ENCODE measurements around the gene SMIM31.
A peak's percentile ranks its signal among the peaks of the same experiment; 100 is the strongest.

The SMIM31 gene

DNA sequence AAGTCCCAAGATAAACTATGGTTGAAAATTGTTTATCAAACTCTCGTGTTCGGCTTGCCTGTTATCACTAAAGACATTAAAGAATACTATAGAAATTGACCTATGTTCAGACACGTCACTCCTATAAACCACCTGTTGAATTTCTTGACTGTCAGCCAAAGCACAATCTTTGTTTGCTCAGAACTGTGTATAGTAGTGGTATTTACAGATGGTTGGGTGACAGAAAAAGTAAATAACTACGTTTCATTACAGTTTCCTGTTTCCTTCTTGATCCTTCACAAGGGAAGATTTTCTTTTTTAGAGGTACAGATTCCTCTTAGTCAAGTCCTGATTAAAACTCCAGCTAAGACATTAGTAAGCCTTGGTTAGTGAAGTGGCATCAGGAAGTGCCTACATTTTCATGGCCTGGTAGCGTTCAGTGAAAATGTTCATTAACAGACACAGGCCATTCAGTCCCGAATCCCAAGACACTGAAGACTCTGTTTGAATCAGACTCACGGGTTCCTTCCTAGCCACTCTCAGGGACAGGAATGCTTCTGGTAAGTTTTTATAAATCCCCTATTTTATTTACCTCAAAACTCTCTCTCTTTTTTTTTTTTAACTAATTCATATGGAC lies at the start of gene SMIM31:
TSS of gene SMIM31 (plus strand) at position 259 of the 616 bp plus-strand sequence. CDS start 16,313 bp downstream, outside the sequence.
- DNase-seq = no peak

GRCh38 chr4:164706675-164707074 lies 47.3 kb upstream of the SMIM31 start:
- DNase-seq = no peak

GRCh38 chr4:164716901-164717300 lies 37.0 kb upstream of the SMIM31 start:
- DNase-seq = no peak

DNA sequence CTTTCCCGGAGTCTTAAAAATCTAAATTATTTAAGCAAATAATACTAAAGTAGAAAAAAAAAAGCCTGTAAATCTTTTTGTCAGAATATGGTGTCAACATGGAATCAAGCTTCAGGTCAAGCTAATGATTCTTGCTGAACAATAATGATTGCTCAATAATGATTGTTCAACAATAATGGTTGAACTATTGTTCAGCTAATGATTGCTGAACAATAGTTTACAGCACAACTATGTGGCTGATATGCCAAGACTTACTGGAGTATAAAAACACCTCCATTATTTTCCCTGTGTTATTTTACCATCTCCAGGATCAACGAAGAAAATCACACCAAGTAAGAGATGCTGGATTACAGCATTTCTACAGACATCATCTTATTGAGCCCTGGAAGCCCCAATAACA lies 35.1 kb upstream of the SMIM31 start:
- DNase-seq = no peak

- DNase-seq = no peak
These were observed 28.9 kb upstream of the SMIM31 start for GRCh38 chr4:164725066-164725465.

DNA sequence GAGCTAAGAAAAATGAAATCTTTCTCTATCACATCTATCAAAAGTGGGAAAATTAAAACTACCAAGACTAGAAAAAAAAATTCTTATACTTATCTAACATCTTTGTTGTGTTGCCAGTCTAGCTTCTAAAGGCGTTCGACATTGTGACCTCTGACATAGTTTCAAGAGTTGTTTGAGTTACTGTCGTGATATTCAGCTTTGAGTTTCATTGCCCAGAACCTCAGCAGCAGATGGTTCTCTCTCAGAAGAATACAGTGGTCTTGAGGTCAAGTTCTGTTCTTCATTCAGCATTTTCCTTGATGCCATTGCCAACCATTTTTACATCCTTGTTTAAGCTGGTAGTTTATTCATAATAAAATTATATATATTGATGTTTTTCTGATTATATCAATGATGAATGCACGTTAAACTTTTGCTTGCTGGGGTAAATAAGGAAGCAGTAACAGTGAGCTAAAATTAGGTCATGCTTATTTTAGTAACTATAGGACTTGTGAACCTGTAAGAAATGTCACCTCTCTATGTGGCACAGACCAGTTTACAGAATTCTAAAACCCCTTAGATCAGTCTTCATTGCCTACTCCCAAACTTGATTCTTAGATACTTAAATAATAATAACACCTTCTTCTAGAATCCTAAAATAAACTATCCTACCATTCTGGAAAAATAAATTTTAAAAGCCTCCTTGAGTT lies 23.1 kb upstream of the SMIM31 start:
- DNase-seq = no peak

DNA sequence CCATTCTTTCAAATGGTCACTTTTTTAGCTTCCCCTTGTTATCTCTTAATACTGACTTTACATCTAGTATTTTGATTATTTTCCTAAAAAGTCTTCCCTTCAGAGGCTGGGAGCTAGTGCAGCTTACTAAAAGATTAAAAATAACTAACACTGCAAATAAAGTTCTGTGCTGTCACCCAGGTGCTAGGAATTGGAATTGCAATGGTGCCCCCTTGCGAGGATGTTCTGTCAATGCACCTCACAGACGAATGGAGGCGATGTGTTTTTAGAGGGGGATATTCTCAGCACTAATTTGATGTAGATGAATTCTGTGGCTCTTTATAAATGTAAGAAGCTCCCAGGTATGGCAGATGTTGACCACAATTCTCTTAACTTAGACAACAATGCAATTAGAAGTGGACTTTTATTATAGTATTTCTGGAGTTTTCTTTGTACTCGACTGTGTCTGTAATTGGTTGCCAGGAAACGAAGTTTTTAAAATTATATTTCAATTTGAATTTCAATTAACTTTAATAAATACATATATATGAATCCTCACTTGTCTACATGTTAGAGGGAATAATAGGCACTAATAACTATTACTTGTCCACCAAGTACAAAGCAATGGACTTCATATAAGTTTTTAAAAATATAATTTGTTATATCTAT lies 22.0 kb upstream of the SMIM31 start:
- DNase-seq = peak; percentile 68

DNA sequence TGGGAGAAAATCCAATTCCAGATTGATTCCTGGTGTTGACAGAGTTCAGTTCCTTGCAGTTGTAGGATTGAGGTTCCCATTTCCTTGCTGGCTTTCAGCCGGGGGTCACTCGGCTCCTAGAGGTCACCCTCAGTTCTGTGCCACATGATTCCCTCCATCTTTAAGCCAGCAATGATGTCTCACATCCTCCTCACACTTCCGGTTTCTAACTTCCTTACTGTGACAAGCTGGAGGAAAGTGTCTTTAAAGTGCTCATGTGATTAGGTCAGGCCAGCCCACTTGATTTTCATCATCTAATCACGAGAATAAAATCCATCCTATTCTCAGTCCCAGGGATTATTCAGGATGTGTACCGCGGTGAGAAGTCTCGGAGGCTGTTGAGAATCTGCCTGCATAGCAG lies 19.4 kb upstream of the SMIM31 start:
- no peak for DNase-seq

- DNase-seq = no peak
These were observed 5.6 kb upstream of the SMIM31 start for GRCh38 chr4:164748375-164748774.

- no peak for DNase-seq
These were observed 1.5 kb downstream of the SMIM31 start for GRCh38 chr4:164755432-164755831.

DNA sequence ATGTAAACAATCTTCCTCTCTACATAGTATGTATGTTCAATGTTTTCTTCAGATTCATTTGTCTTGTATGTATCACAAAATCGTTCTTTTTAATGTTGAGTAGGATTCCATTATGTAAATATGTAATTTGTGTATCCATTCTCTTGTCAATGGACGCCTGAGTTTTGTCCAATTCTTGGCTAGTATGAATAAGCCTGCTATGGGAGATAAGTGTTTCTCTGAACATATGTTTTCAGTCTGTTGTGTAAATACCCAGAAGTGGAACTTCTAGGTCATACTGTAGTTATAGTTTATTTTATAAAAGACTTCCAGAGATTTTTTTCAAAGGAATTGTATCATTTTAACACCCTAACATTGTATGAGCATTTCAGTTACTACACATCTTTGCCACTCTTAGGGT lies 2.8 kb downstream of the SMIM31 start:
- DNase-seq = no peak

GRCh38 chr4:164761241-164761640 lies 7.3 kb downstream of the SMIM31 start:
- DNase-seq = no peak

GRCh38 chr4:164761746-164762275 lies 7.9 kb downstream of the SMIM31 start:
- DNase-seq = no peak

- no peak for DNase-seq
These were observed 11.2 kb downstream of the SMIM31 start for GRCh38 chr4:164765096-164765495.

GRCh38 chr4:164765833-164766232 lies 11.9 kb downstream of the SMIM31 start:
- no peak for DNase-seq

DNA sequence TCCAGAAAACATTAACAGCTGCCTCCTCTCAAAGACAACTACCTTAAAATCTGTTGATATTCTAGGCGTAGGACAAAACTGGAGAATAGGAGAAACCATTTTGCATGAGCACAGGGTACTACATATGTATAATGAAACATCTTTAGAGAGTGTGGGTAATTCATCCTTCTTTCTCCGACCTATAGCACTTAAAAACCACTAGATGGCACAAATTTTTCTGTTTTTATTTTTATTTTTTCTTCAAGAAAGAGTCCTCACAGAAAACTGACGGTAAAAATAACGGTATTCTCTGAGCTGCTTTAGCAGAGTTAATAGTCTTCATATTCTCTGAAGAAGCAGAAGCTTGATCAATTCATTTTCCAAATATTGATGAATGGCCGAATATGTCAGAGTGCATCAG lies 14.6 kb downstream of the SMIM31 start:
- DNase-seq = no peak

DNA sequence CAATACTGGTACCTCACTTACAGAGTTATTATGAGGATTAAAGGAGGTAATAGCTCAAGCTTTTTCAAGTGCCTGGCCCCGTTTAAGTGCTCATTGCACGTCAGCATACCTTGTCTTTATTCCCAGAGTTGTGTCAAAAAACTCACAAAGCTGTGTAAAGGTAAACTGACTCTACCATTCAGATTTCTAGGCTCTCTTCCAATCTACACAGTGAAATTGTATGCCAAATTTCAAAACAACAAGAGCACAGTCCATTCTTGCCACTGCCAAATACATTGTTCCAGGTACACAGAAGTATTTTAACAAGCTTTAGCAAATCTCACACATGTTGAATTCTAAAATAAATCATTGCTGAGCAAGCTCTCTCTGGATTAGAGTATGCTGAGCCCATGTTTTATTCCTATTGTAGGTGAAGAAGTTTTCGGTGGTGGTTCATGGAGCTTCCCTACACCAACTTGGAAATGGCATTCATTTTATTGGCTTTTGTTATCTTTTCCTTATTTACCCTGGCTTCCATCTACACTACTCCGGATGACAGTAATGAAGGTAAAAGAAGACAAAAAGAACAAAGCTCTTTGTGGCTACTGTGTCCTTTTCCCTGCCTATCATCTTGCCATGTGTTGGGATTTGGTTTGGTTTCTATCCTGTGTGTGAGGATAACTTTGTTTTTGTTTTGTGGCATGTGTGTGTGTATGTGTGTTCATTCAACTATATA lies 16.2 kb downstream of the SMIM31 start:
- DNase-seq = no peak

DNA sequence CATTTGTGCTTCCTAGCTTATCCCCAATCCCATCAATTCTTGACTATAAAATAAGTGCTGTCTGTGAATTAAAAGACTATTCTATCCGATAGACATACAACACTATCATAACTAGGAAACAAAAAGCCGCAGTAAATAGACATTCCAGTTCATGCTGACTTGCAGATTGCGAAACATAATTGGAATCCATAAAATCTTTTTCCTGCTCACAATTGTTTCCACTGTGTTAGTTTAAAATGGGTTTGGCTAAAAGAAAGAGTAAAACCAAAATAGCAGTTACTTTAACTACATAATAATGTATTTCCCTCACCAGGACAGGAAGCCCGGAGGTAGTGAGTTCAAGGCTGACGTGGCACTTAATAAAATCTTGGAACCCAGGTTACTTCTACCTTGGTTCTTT lies 17.2 kb downstream of the SMIM31 start:
- DNase-seq = no peak

GRCh38 chr4:164772076-164772475 lies 18.1 kb downstream of the SMIM31 start:
- DNase-seq = no peak

DNA sequence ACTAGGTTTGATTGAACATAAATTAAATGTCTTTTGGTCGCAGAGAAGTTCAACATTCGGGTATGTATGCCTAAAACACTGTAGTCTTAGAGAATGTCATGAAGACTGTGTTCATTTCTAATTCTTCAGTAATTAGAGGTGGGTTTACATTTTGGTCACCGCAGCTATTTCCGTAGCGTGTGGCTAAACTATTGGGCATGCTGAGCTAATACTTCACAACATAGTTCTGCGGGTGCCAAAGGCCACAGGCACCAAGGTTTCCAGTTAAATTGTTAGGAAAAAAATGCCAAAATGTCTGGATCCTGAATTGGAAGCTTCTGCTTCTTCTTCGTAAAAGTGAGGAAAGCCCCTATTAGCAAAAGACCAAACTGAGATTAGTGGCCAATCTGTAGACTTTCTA lies 25.1 kb downstream of the SMIM31 start:
- DNase-seq = no peak

DNA sequence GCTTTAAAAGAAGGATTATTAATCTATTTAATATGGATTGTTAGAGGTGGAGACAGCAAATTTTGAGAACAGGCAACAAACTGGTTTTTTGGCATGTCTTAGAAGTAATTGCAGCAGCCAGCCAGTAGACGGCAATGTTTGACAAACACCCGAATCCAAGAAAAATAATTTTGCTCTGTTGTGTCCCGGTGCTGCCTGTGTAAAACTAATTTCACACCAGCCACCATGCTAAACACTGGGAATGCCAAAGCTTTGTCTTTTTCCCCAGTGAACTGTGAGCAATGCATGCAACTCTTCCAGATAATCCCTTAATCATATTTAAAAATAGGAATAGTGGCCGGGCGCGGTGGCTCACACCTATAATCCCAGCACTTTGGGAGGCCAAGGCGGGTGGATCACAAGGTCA lies 25.9 kb downstream of the SMIM31 start:
- peak; percentile 51 for DNase-seq

DNA sequence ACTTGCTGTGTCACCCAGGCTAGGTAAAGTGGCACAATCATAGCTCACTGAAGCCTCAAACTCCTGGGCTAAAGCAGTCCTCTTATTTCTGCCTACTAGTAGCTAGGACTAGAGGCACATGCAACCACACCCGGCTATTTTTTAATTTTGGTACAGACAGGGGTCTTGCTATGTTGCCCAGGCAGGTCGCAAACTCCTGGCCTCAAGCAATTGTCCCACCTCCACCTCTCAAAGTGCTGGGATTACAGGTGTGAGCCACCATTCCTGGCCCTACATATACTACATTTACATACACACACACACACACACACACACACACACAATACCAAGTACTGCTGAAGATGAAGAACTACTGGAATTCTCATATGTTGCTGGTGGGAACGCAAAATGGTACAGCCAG lies 26.9 kb downstream of the SMIM31 start:
- DNase-seq = no peak

DNA sequence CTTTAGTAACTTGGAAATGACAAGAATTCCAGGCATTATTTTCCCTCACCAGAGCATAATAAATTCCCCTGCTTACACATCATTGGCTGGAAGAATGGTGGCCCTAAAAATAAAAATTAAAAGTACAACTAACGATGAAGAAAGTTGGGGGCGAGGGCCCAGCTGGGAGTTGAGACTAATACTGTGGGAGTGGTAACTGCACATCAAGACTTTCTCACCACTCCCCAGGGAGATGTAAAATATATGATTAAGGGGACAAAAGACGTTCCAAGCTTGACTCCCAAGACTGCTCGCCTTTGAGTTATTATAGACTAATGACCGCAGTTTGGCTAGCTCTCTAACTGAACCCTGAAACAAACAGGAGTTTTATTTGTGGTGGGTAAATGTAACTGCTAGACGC lies 30.0 kb downstream of the SMIM31 start:
- no peak for DNase-seq

All from right forelimb (tissue), 1 donor.